GM12878 (cell line): ENCODE results near the gene CACNA1G. TPM values are rescaled to one million over a fixed set of nuclear protein-coding genes. Genes with fewer than 3 reads are reported as not detected.

Experiments used
- ATAC-seq: fragments of 200-7000 bp; cut with Tn5 transposase; 3 replicates; pipeline ENCODE4 v1.9.1; 2020; ENCODE audit warnings: mild to moderate bottlenecking, moderate library complexity
- BruUV-seq: library from RNA; stranded (reverse); fragments of 400-500 nt; replicated peaks from 2 replicates; lab custom pipeline; 2021; lab: Mats Ljungman, UMichigan
- CTCF ChIA-PET: fragments of 300-600 bp; sonication (Branson Sonifier 250); formaldehyde crosslinking; extraction: SDS; loops from one replicate; lab custom pipeline; 2021; ENCODE audit warnings: inconsistent platforms; lab: Yijun Ruan, JAX
- POLR2A ChIA-PET: fragments of 350-600 bp; formaldehyde crosslinking; extraction: SDS; loops from one replicate; lab custom pipeline; 2021; ENCODE audit warnings: inconsistent platforms; lab: Charles Lee
- RAD21 ChIA-PET: fragments of 300-600 bp; sonication (Branson Sonifier 250); formaldehyde crosslinking; loops from one replicate; lab custom pipeline; 2023; ENCODE audit warnings: antibody characterized with exemption; ENCODE audit not compliant: unreplicated experiment; lab: Charles Lee
- SMC1A ChIA-PET: fragments of 300-600 bp; sonication (Branson Sonifier 250); formaldehyde crosslinking; loops from one replicate; lab custom pipeline; 2023; ENCODE audit not compliant: unreplicated experiment, uncharacterized antibody; lab: Charles Lee
- DNase-seq: peaks from one replicate; pipeline ENCODE4 v3.0.0-alpha.2; 2011; ENCODE audit warnings: low read depth, low spot score
- FAIRE-seq: peaks from 3 replicates; lab custom pipeline; 2011; peaks lifted over from hg19 to GRCh38; lab: Jason Lieb, UNC
- H2AFZ ChIP-seq: 2 replicates; pipeline ENCODE4 v1.6.0; 2011; ENCODE audit warnings: low read depth, low read length, control low read depth; ENCODE audit not compliant: control insufficient read depth
- H3K27ac ChIP-seq: 2 replicates; pipeline ENCODE4 v1.5.1; 2011; ENCODE audit warnings: control low read depth; ENCODE audit not compliant: control insufficient read depth, insufficient read depth
- H3K27me3 ChIP-seq, 2 experiments: replicated peaks in 1 of 2; 2 replicates each; pipeline versions ENCODE4 v1.6.0 to v1.6.1; 2011; ENCODE audit warnings: low read length in 1 of 2; ENCODE audit not compliant: control insufficient read depth in 2 of 2, insufficient read depth in 2 of 2
- H3K36me3 ChIP-seq, 2 experiments: 2 replicates each; pipeline ENCODE4 v1.5.1; 2011; ENCODE audit warnings: low read length in 1 of 2; ENCODE audit not compliant: control insufficient read depth in 2 of 2, insufficient read depth in 2 of 2
- H3K4me1 ChIP-seq: 2 replicates; pipeline ENCODE4 v1.6.1; 2011; ENCODE audit warnings: mild to moderate bottlenecking, low read length, moderate library complexity, mixed read lengths; ENCODE audit not compliant: control insufficient read depth, insufficient read depth
- H3K4me2 ChIP-seq: 2 replicates; pipeline ENCODE4 v1.6.0; 2011; ENCODE audit warnings: control low read depth; ENCODE audit not compliant: control insufficient read depth, insufficient read depth
- H3K4me3 ChIP-seq: fragments of 200-600 bp; sonication (generic); 2 replicates; pipeline ENCODE4 v1.5.1; 2016
- H3K79me2 ChIP-seq: 2 replicates; pipeline ENCODE4 v1.6.0; 2011; ENCODE audit warnings: low read length; ENCODE audit not compliant: control insufficient read depth, insufficient read depth
- H3K9ac ChIP-seq: 2 replicates; pipeline ENCODE4 v1.8.0; 2011; ENCODE audit warnings: low read length, control low read depth, mixed read lengths; ENCODE audit not compliant: control insufficient read depth, insufficient read depth
- H3K9me3 ChIP-seq: replicated peaks from 3 replicates; pipeline ENCODE4 v1.5.1; 2011; ENCODE audit warnings: mild to moderate bottlenecking, low read length; ENCODE audit not compliant: control insufficient read depth, insufficient read depth
- H4K20me1 ChIP-seq: 2 replicates; pipeline ENCODE4 v1.6.0; 2011; ENCODE audit not compliant: control insufficient read depth, insufficient read depth
- BHLHE40 ChIP-seq, 2 experiments: fragments of 450-650 bp in 1 of 2; IDR thresholded peaks; 2 replicates each; pipeline ENCODE4 v1.6.1; 2011 to 2017; ENCODE audit warnings: low read depth in 2 of 2, borderline replicate concordance in 1 of 2, improper control_type of control experiment in 1 of 2, low read length in 1 of 2, mild to moderate bottlenecking in 1 of 2
- CHD2 ChIP-seq: IDR thresholded peaks from 2 replicates; pipeline ENCODE4 v1.6.1; 2011; ENCODE audit warnings: low read depth, low read length, improper control_type of control experiment, borderline replicate concordance
- EGR1 ChIP-seq, 2 experiments: IDR thresholded peaks; 1 replicate in 1 of 2; 2 replicates in 1 of 2; pipeline ENCODE4 v1.6.1; 2011 to 2012; ENCODE audit warnings: low read depth in 2 of 2, low read length in 2 of 2, borderline replicate concordance in 1 of 2, mild to moderate bottlenecking in 1 of 2, moderate library complexity in 1 of 2
- NFIC ChIP-seq: IDR thresholded peaks from 2 replicates; pipeline ENCODE4 v1.6.1; 2012; ENCODE audit warnings: low read depth, mild to moderate bottlenecking, inconsistent platforms, low read length, moderate library complexity
- POLR2AphosphoS5 ChIP-seq: IDR thresholded peaks from 2 replicates; pipeline ENCODE4 v1.6.1; 2011; ENCODE audit warnings: mild to moderate bottlenecking, low read length, inconsistent platforms
- RAD21 ChIP-seq: IDR thresholded peaks from 2 replicates; pipeline ENCODE4 v1.6.1; 2011; ENCODE audit warnings: mild to moderate bottlenecking, low read depth, low read length, moderate library complexity; ENCODE audit not compliant: insufficient read depth
- RFX5 ChIP-seq: IDR thresholded peaks from 2 replicates; pipeline ENCODE4 v1.6.1; 2011; ENCODE audit warnings: low read depth, low read length, improper control_type of control experiment
- STAT1 ChIP-seq: fragments of 450-650 bp; conservative IDR thresholded peaks from 2 replicates; pipeline ENCODE4 v1.6.1; 2014; ENCODE audit warnings: antibody characterized with exemption, mild to moderate bottlenecking
- TBL1XR1 ChIP-seq: IDR thresholded peaks from 2 replicates; pipeline ENCODE4 v1.6.1; 2012; ENCODE audit warnings: low read depth, low read length, improper control_type of control experiment
- WGBS: methylation state at CpG from one replicate; pipeline ENCODE4 v1.1.6; 2016; ENCODE audit warnings: low lambda C conversion rate; ENCODE audit not compliant: insufficient replicate concordance, insufficient coverage; ENCODE audit errors: missing lambda C conversion rate; 5-methylcytosine and 5-hydroxymethylcytosine counted together
- in situ Hi-C: fragments of 300-500 bp; cut with MboI; formaldehyde crosslinking; loops from 9 replicates; pipeline ENCODE4 v1.14.3; 2018; ENCODE audit warnings: mixed read lengths
- intact Hi-C: fragments of 100-400 bp; cut with micrococcal nuclease; formaldehyde crosslinking; loops from one replicate; pipeline ENCODE4 v1.14.2; 2022; ENCODE audit not compliant: unreplicated experiment
- polyA plus RNA-seq, 11 experiments: library from polyadenylated mRNA; depleted of rRNA in 4 of 11; unstranded in 6 of 11; stranded (reverse) in 5 of 11; fragments of >200 nt; fragmentation: Nextera tagmentation in 4 of 11; fragmentation: Illumina TruSeq in 1 of 11; extraction: Ambion mirVana in 4 of 11; extraction: Trizol in 1 of 11; gene quantifications; 1 replicate in 1 of 11; 2 replicates in 10 of 11; pipeline versions ENCODE4 v1.2.1 to v1.2.3, GENCODE V29; 2011 to 2016; ENCODE audit warnings: inconsistent platforms in 2 of 11, missing spikeins in 2 of 11, low read depth in 1 of 11
- total RNA-seq, 4 experiments: library from RNA; depleted of rRNA in 3 of 4; stranded (reverse); fragments of >200 nt in 3 of 4; fragmentation: Illumina TruSeq in 1 of 4; extraction: Trizol in 1 of 4; gene quantifications; 2 replicates each; pipeline versions ENCODE4 v1.2.1 to v1.2.3, GENCODE V29; 2013 to 2021
- TF ChIP-seq, protein P1 (sequence below): IDR thresholded peaks from 2 replicates; pipeline ENCODE4 v1.6.1; 2012; ENCODE audit warnings: mild to moderate bottlenecking, low read depth, low read length
- TF ChIP-seq, protein P2 (sequence below): fragments of 450-650 bp; formaldehyde crosslinking; IDR thresholded peaks from 2 replicates; pipeline ENCODE4 v1.4.0; 2022; ENCODE audit warnings: mild to moderate bottlenecking, moderate library complexity
- TF ChIP-seq, protein P3 (sequence below), 3 experiments: IDR thresholded peaks in 2 of 3; conservative IDR thresholded peaks in 1 of 3; 2 replicates each; pipeline ENCODE4 v1.5.1; 2011; ENCODE audit warnings: low read depth in 3 of 3, low read length in 3 of 3, mild to moderate bottlenecking in 3 of 3, control low read depth in 2 of 3, moderate library complexity in 2 of 3, inconsistent platforms in 1 of 3, mixed read lengths in 1 of 3; ENCODE audit not compliant: control insufficient read depth in 2 of 3, insufficient read depth in 1 of 3; ENCODE audit errors: extremely low read depth in 1 of 3

CACNA1G gene
- total and polyA plus RNA-seq, 10 of the 15 experiments (the other 5 are each of a cell fraction or from before 2014, with no cell fraction given): 0.03 to 0.15 TPM; not detected in 8

DNA sequence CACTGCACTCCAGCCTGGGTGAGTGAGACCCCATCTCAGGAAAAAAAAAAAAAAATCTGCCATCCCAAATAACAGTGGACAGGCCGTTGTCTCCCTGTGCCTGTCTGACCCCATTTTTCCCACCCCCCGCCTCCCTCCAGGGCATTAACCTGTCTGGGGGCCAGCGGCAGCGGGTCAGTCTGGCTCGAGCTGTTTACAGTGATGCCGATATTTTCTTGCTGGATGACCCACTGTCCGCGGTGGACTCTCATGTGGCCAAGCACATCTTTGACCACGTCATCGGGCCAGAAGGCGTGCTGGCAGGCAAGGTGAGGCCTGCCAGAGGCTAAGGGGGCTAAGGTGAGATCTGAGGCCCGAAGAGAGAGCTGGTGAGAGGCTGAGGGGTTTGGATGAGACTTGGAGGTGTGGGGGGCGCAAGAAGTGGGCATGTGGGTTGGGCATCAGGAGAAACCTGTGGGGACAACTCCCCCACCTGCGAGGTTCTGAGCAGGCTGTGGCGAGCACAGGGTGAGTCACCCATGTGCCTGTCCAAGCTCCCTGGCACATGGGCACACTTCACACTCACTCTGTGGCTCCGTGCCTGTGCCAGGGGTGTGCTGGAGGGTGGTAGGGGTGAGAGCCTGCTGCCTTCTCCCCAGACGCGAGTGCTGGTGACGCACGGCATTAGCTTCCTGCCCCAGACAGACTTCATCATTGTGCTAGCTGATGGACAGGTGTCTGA, 112.5 kb downstream of the CACNA1G start (continued):
- TF ChIP-seq, protein P1, sequence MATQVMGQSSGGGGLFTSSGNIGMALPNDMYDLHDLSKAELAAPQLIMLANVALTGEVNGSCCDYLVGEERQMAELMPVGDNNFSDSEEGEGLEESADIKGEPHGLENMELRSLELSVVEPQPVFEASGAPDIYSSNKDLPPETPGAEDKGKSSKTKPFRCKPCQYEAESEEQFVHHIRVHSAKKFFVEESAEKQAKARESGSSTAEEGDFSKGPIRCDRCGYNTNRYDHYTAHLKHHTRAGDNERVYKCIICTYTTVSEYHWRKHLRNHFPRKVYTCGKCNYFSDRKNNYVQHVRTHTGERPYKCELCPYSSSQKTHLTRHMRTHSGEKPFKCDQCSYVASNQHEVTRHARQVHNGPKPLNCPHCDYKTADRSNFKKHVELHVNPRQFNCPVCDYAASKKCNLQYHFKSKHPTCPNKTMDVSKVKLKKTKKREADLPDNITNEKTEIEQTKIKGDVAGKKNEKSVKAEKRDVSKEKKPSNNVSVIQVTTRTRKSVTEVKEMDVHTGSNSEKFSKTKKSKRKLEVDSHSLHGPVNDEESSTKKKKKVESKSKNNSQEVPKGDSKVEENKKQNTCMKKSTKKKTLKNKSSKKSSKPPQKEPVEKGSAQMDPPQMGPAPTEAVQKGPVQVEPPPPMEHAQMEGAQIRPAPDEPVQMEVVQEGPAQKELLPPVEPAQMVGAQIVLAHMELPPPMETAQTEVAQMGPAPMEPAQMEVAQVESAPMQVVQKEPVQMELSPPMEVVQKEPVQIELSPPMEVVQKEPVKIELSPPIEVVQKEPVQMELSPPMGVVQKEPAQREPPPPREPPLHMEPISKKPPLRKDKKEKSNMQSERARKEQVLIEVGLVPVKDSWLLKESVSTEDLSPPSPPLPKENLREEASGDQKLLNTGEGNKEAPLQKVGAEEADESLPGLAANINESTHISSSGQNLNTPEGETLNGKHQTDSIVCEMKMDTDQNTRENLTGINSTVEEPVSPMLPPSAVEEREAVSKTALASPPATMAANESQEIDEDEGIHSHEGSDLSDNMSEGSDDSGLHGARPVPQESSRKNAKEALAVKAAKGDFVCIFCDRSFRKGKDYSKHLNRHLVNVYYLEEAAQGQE: no peak
- TF ChIP-seq RAD21: no peak
- TF ChIP-seq, protein P2, sequence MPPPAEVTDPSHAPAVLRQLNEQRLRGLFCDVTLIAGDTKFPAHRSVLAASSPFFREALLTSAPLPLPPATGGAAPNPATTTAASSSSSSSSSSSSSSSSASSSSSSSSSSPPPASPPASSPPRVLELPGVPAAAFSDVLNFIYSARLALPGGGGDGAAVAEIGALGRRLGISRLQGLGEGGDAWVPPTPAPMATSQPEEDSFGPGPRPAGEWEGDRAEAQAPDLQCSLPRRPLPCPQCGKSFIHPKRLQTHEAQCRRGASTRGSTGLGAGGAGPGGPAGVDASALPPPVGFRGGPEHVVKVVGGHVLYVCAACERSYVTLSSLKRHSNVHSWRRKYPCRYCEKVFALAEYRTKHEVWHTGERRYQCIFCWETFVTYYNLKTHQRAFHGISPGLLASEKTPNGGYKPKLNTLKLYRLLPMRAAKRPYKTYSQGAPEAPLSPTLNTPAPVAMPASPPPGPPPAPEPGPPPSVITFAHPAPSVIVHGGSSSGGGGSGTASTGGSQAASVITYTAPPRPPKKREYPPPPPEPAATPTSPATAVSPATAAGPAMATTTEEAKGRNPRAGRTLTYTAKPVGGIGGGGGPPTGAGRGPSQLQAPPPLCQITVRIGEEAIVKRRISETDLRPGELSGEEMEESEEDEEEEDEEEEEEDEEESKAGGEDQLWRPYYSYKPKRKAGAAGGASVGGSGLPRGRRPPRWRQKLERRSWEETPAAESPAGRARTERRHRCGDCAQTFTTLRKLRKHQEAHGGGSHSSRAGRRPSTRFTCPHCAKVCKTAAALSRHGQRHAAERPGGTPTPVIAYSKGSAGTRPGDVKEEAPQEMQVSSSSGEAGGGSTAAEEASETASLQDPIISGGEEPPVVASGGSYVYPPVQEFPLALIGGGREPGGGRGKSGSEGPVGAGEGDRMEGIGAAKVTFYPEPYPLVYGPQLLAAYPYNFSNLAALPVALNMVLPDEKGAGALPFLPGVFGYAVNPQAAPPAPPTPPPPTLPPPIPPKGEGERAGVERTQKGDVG (CRISPR knock-in tag): no peak

DNA sequence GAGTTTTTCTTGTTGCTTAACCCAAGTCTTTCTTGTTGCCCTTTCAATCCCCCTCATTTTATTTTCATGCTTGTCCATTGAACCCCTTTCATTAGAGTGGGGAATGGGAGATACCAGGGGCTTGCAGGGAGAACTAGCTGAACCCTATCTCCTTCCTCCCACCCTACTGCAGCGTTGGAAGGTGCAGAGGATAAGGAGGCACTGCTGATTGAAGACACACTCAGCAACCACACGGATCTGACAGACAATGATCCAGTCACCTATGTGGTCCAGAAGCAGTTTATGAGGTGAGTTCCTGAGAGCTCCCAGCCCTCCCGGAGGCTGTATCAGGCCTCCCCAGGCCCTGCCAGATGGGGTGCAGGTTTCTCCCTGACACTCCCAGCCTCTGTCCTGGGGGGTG, 114.7 kb downstream of the CACNA1G start:
- Histone ChIP-seq H4K20me1 (no peaks in the 10 kb centered on the region), H3K4me1 (no peaks in the 10 kb centered on the region), H3K27me3 (no peaks in the 10 kb centered on the region), H3K9ac (no peak overlapping the region), H3K79me2 (no peaks in the 10 kb centered on the region), H3K4me2 (no peak overlapping the region), H3K4me3 (no peak overlapping the region), H3K9me3 (no peaks in the 10 kb centered on the region), H2AFZ (no peak overlapping the region), H3K27ac (no peak overlapping the region), H3K36me3 (no peaks in the 10 kb centered on the region)
- DNase-seq (no peak), FAIRE-seq (no peak), ATAC-seq (no peak)
- intact Hi-C loops (no loop called here), in situ Hi-C loops (no loop called here)
- no TSS peak for BruUV-seq
- 33% methylated on average over 3 of the region's 3 CpGs for WGBS
- POLR2A ChIA-PET: no interaction called here
- SMC1A ChIA-PET: interaction anchor here (1.2 kb wide), 1 partner anchor 49 kb away, joined by 3 read pairs; no protein-coding TSS in a partner anchor
- RAD21 ChIA-PET: no interaction called here
- CTCF ChIA-PET: interaction anchor here (0.6 to 1.4 kb wide), 4 partner anchors 14 to 1809 kb away, joined by 3 to 4 read pairs (median 3); no protein-coding TSS in a partner anchor
- TF ChIP-seq NFIC (no peak), BHLHE40 (IDR thresholded peaks at IDR 0.05; ENCODE audit: borderline replicate concordance in 1 of 2, low read depth in 2 of 2, low read length in 1 of 2) (no peak), CHD2 (no peak), STAT1 (no peak), RFX5 (no peak), EGR1 (IDR thresholded peaks at IDR 0.05; ENCODE audit: borderline replicate concordance in 1 of 2, low read depth in 2 of 2, low read length in 2 of 2) (no peak), POLR2AphosphoS5 (no peak), TBL1XR1 (no peak)
- TF ChIP-seq, protein P3, sequence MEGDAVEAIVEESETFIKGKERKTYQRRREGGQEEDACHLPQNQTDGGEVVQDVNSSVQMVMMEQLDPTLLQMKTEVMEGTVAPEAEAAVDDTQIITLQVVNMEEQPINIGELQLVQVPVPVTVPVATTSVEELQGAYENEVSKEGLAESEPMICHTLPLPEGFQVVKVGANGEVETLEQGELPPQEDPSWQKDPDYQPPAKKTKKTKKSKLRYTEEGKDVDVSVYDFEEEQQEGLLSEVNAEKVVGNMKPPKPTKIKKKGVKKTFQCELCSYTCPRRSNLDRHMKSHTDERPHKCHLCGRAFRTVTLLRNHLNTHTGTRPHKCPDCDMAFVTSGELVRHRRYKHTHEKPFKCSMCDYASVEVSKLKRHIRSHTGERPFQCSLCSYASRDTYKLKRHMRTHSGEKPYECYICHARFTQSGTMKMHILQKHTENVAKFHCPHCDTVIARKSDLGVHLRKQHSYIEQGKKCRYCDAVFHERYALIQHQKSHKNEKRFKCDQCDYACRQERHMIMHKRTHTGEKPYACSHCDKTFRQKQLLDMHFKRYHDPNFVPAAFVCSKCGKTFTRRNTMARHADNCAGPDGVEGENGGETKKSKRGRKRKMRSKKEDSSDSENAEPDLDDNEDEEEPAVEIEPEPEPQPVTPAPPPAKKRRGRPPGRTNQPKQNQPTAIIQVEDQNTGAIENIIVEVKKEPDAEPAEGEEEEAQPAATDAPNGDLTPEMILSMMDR (IDR thresholded peaks at IDR 0.05 in 2 of 3, conservative IDR thresholded peaks at IDR 0.05 in 1 of 3; ENCODE audit: control insufficient read depth in 2 of 3, extremely low read depth in 1 of 3, insufficient read depth in 1 of 3, low read depth in 3 of 3, low read length in 3 of 3): no peak
